ENCODE data around the gene DIS3L2. TPM values are rescaled to one million over a fixed set of nuclear protein-coding genes. Genes with fewer than 3 reads are reported as not detected.
"Not testable (repeated sequence)": the region's sequence is repeated elsewhere in the genome, so short reads cannot be mapped to it uniquely, and the experiment has no call there.

Gene DIS3L2
- total RNA-seq, 1 donor from 2014 or later, result 17.1 TPM

- DNase-seq (ENCODE audit: low read depth, low spot score), result no peak
Measured at GRCh38 chr2:232113821-232114220, 152.3 kb downstream of the DIS3L2 start.

GRCh38 chr2:232115728-232116361 lies 154.3 kb downstream of the DIS3L2 start:
- DNase-seq (ENCODE audit: low read depth, low spot score), result not testable (repeated sequence)

GRCh38 chr2:232116852-232117251 lies 155.3 kb downstream of the DIS3L2 start:
- no peak for DNase-seq (ENCODE audit: low read depth, low spot score)

- no peak for DNase-seq (ENCODE audit: low read depth, low spot score)
Measured at GRCh38 chr2:232117413-232117812, 155.9 kb downstream of the DIS3L2 start.

- no peak for DNase-seq (ENCODE audit: low read depth, low spot score)
Measured at GRCh38 chr2:232120911-232121310, 159.4 kb downstream of the DIS3L2 start.

- DNase-seq (ENCODE audit: low read depth, low spot score), result no peak
Measured at GRCh38 chr2:232124309-232124708, 162.8 kb downstream of the DIS3L2 start.

GRCh38 chr2:232126301-232127099 lies 165.0 kb downstream of the DIS3L2 start:
- DNase-seq (ENCODE audit: low read depth, low spot score), result no peak

GRCh38 chr2:232129483-232129882 lies 168.0 kb downstream of the DIS3L2 start:
- DNase-seq (ENCODE audit: low read depth, low spot score), result no peak

- no peak for DNase-seq (ENCODE audit: low read depth, low spot score)
Measured at GRCh38 chr2:232132181-232132580, 170.7 kb downstream of the DIS3L2 start.

GRCh38 chr2:232133078-232133477 lies 171.6 kb downstream of the DIS3L2 start:
- DNase-seq (ENCODE audit: low read depth, low spot score), result no peak

- DNase-seq (ENCODE audit: low read depth, low spot score), result no peak
Measured at GRCh38 chr2:232134939-232135338, 173.4 kb downstream of the DIS3L2 start.

- peak; percentile 36 for DNase-seq (ENCODE audit: low read depth, low spot score)
Measured at GRCh38 chr2:232137356-232138147, 176.0 kb downstream of the DIS3L2 start.

GRCh38 chr2:232138441-232138840 lies 176.9 kb downstream of the DIS3L2 start:
- DNase-seq (ENCODE audit: low read depth, low spot score), result no peak

GRCh38 chr2:232139171-232139594 lies 177.7 kb downstream of the DIS3L2 start:
- DNase-seq (ENCODE audit: low read depth, low spot score), result no peak

- no peak for DNase-seq (ENCODE audit: low read depth, low spot score)
Measured at GRCh38 chr2:232139786-232140562, 178.5 kb downstream of the DIS3L2 start.

GRCh38 chr2:232141591-232141990 lies 180.1 kb downstream of the DIS3L2 start:
- DNase-seq (ENCODE audit: low read depth, low spot score), result no peak

GRCh38 chr2:232142049-232142448 lies 180.5 kb downstream of the DIS3L2 start:
- no peak for DNase-seq (ENCODE audit: low read depth, low spot score)

- no peak for DNase-seq (ENCODE audit: low read depth, low spot score)
Measured at GRCh38 chr2:232142502-232142901, 181.0 kb downstream of the DIS3L2 start.

- DNase-seq (ENCODE audit: low read depth, low spot score), result no peak
Measured at GRCh38 chr2:232146294-232146693, 184.8 kb downstream of the DIS3L2 start.

GRCh38 chr2:232147440-232148077 lies 186.0 kb downstream of the DIS3L2 start:
- DNase-seq (ENCODE audit: low read depth, low spot score), result no peak

- DNase-seq (ENCODE audit: low read depth, low spot score), result no peak
Measured at GRCh38 chr2:232162187-232162586, 200.7 kb downstream of the DIS3L2 start.

Data from pulmonary artery endothelial cell (primary cell).